Activated CD4-positive, alpha-beta T cell treated with anti-CD3 and anti-CD28 coated beads, Interleukin-2, amount 10 ng/mL, durations not matched to agents 24 days and 14 days (primary cell): ENCODE data around the gene SLC35A3. TPM values are rescaled to one million over a fixed set of nuclear protein-coding genes. Genes with fewer than 3 reads are reported as not detected.

Experiments
- DNase-seq: peaks from one replicate; pipeline ENCODE4 v3.0.0; 2022
- H3K27ac Mint-ChIP-seq: one replicate; pipeline ENCODE4 v1.8.0; 2022; ENCODE audit warnings: mild to moderate bottlenecking, mixed read lengths
- H3K27me3 Mint-ChIP-seq: one replicate; pipeline ENCODE4 v1.8.0; 2022; ENCODE audit warnings: mixed read lengths
- H3K36me3 Mint-ChIP-seq: one replicate; pipeline ENCODE4 v1.8.0; 2022; ENCODE audit warnings: low read depth, mild to moderate bottlenecking, mixed read lengths
- H3K4me1 Mint-ChIP-seq: one replicate; pipeline ENCODE4 v1.8.0; 2021; ENCODE audit warnings: mixed read lengths
- H3K4me3 Mint-ChIP-seq: one replicate; pipeline ENCODE4 v1.8.0; 2022; ENCODE audit warnings: mild to moderate bottlenecking, moderate library complexity, mixed read lengths
- H3K9me3 Mint-ChIP-seq: one replicate; pipeline ENCODE4 v1.8.0; 2021; ENCODE audit warnings: mixed read lengths
- intact Hi-C: fragments of 100-400 bp; cut with micrococcal nuclease; formaldehyde crosslinking; loops from one replicate; pipeline ENCODE4 v1.15.1; 2023
- total RNA-seq: library from RNA; stranded (reverse); gene quantifications from 2 replicates; pipeline ENCODE4 v1.2.3, GENCODE V29; 2022

The SLC35A3 gene
- total RNA-seq, 1 donor from 2014 or later, result 17.4 TPM

DNA sequence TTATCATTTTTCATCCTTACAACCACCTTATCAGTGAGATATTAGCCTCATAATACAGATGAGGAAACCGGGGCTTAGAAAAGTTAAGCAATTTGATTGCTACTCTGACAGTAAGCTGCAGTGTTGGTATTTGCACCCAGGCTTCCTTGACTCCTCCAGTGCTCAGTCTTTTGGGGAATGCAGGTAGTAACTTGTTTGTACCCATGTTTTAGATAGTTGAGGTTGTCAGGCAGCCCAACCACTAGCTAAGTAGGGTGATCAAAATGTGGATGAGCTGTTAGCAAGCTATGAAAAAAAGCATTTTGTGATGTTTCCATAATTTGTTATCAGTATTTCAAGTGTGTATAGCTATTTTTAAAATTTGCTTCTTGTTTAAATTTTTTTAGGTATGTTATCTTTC is 82.1 kb downstream of the SLC35A3 start:
- Mint-ChIP-seq H3K4me1 (peaks cover 33% of the 10 kb centered on the region), H3K36me3 (peaks cover 36% of the 10 kb centered on the region)
- intact Hi-C loops, result loop anchor here (5.0 kb wide), 1 partner anchor 35 kb away; no protein-coding TSS in a partner anchor

DNA sequence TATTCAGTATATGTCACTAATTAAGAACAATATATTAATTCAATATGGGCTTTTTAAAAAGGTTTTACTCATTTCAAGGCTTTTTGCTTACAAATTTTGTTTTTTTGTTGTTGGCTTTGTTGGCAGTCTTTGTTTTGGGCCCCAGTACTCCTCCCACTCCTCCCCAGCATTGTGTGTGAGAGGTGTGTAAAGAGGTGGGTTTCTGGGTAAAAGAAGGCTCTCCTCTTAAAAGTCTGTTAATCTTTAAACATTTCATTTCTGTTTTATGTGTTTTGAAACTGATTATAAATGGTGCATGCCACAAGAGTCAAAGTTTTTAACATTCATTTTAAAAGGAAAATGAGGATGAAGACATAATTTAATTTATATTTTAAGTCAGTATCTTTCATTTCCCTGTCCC is 83.3 kb downstream of the SLC35A3 start:
- intact Hi-C loops, result loop anchor here (5.0 kb wide), 1 partner anchor 34 kb away; no protein-coding TSS in a partner anchor
- H3K27ac Mint-ChIP-seq, result no peak overlapping the region
- no peak overlapping the region for H3K4me3 Mint-ChIP-seq
- no peaks in the 10 kb centered on the region for H3K27me3 Mint-ChIP-seq
- peaks cover 27% of the 10 kb centered on the region for H3K4me1 Mint-ChIP-seq
- H3K36me3 Mint-ChIP-seq, result peaks cover 40% of the 10 kb centered on the region
- DNase-seq, result no peak
- no peaks in the 10 kb centered on the region for H3K9me3 Mint-ChIP-seq

More for the DNA sequence above, 82.1 kb downstream of the SLC35A3 start:
- DNase-seq, result no peak
- H3K4me3 Mint-ChIP-seq, result no peak overlapping the region
- no peaks in the 10 kb centered on the region for H3K27me3 Mint-ChIP-seq
- H3K27ac Mint-ChIP-seq, result no peak overlapping the region
- H3K9me3 Mint-ChIP-seq, result no peaks in the 10 kb centered on the region

DNA sequence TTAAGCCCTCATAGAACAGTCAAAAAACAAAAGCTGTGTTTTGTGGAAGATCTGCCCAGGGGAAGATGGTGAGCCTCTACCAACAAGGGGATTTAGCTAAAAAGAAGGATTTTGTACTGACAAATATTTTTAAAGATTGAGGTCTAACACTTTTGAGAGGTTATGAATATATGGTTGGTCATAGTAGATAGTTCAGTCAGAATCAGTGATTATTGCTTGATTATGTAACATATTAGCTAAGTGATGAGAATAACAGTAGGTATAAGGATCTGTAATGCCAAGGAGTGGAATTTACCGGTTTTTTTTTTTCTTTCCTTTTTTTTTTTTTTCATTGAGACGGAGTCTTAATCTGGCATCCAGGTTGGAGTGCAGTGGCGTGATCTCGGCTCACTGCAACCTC is 83.9 kb downstream of the SLC35A3 start:
- H3K27ac Mint-ChIP-seq, result no peak overlapping the region
- peaks cover 22% of the 10 kb centered on the region for H3K4me1 Mint-ChIP-seq
- no peaks in the 10 kb centered on the region for H3K27me3 Mint-ChIP-seq
- H3K9me3 Mint-ChIP-seq, result no peaks in the 10 kb centered on the region
- intact Hi-C loops, result loop anchor here (5.0 kb wide), 1 partner anchor 34 kb away; no protein-coding TSS in a partner anchor
- H3K36me3 Mint-ChIP-seq, result peaks cover 37% of the 10 kb centered on the region
- DNase-seq, result no peak
- no peak overlapping the region for H3K4me3 Mint-ChIP-seq

DNA sequence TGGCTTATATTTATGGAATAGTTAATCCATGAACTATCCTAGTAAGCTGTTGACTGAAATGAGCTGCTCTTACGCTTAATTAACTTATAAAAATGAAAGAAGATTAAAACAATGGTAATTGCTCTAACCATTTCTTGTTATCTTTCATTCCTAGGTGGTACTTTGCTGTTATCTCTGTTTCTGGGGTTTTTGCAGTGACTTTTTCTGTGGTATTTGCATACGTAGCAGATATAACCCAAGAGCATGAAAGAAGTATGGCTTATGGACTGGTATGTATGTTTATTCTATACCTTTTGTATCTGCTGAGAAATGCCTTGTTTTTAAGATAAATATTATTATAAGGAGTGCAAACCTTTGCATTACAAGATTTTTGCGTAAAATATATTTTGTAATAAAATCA is 91.9 kb downstream of the SLC35A3 start:
- Mint-ChIP-seq H3K27ac (no peak overlapping the region), H3K4me3 (no peak overlapping the region), H3K27me3 (no peaks in the 10 kb centered on the region), H3K36me3 (peaks cover 53% of the 10 kb centered on the region), H3K4me1 (peaks cover 16% of the 10 kb centered on the region), H3K9me3 (no peaks in the 10 kb centered on the region)
- intact Hi-C loops, result no loop called here
- no peak for DNase-seq

DNA sequence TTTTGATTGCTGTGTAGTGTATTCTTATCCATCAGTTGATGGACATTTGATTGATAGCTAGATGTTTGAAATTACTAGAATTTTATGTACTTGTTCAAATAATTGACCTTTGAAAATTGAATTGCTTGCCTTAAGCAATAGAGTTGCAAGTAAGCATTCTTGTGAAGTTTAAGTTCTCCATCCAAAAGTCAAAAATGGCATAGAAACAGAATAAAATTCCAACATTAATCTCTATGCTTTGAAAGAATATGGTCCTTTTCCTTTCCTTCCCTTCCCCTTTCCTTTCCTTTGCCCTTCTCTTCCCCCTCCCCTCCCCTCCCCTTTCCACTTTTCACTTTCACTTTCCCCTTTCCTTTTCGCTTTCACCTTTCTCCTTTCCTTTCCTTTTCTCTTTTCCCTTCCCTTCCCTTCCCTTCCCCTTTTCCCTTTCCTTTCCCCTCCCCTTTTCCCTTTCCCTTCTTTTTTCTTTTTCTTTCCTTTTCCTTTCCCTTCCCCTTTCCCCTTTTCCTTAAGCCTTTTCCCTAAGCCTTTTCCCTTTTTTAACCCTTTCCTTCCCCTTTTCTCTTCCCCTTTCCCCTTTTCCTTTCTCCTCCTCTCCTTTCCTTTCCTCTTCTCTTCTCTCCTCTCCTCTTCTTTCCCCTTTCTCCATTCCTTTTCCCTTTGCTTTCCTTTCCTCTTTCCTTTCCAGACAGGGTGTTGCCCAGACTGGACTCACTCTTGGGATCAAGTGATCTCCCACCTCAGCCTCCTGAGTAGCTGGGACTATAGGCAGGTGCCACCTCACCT is 95.6 kb downstream of the SLC35A3 start:
- no peaks in the 10 kb centered on the region for H3K9me3 Mint-ChIP-seq
- intact Hi-C loops, result no loop called here
- H3K4me3 Mint-ChIP-seq, result no peak overlapping the region
- H3K27me3 Mint-ChIP-seq, result no peaks in the 10 kb centered on the region
- H3K4me1 Mint-ChIP-seq, result peaks cover 21% of the 10 kb centered on the region
- no peak for DNase-seq
- H3K27ac Mint-ChIP-seq, result peak overlapping the region; percentile 68
- H3K36me3 Mint-ChIP-seq, result peaks cover 68% of the 10 kb centered on the region

DNA sequence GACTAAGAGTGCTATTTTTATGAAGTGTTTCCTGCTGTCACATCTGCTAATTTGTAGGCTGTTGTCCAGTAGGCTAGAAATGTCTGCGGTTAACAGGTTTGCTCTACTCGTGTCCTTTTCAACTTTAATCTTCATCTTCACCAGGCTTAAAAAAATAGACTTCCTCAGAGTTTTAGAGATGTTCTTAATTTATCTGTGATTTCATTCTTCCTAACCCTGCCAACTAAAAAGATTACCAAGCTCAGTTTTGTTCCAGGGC is 96.1 kb downstream of the SLC35A3 start:
- Mint-ChIP-seq H3K36me3 (peaks cover 67% of the 10 kb centered on the region), H3K27me3 (no peaks in the 10 kb centered on the region), H3K4me3 (no peak overlapping the region), H3K27ac (peak overlapping the region; percentile 68), H3K4me1 (peaks cover 19% of the 10 kb centered on the region), H3K9me3 (no peaks in the 10 kb centered on the region)
- intact Hi-C loops, result no loop called here
- DNase-seq, result no peak

DNA sequence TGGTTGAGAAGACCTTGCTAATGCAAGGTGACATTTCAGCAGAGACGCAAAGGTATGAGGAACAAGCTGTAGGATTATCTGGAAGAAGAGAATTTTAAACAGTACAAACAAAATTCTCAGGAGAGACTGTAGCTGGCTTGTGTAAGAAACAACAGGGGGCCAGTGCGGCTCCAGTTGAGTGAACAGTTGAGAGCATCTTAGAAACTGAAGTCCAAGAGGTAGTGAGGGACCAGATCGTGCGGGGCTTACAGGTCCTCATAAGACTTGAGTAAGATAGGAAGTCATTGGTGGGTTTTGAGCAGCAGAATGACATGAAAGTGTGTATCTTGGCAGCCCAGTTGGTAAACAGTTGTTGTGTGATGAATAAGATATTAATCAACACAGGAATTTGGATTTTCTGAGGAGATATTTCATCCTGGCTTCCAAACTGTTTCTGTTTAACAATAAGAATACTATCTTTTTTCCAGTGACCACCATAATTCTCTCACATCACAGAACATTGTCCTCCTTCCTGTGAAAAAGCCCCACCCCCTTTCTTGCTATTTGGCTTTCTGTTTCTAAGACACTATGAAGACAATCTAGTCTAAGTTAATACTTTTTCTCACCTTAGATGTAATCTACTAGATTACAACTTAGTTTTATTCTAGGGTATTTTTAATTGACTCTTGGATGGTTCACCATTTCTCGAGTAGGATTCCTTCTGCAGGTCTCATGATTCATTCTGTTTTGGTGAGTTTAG is 100.6 kb downstream of the SLC35A3 start:
- no peak for DNase-seq
- intact Hi-C loops, result no loop called here
- Mint-ChIP-seq H3K27ac (peak overlapping the region; percentile 18), H3K4me3 (no peak overlapping the region), H3K9me3 (no peaks in the 10 kb centered on the region), H3K4me1 (peaks cover 18% of the 10 kb centered on the region), H3K27me3 (no peaks in the 10 kb centered on the region), H3K36me3 (peaks cover 72% of the 10 kb centered on the region)

DNA sequence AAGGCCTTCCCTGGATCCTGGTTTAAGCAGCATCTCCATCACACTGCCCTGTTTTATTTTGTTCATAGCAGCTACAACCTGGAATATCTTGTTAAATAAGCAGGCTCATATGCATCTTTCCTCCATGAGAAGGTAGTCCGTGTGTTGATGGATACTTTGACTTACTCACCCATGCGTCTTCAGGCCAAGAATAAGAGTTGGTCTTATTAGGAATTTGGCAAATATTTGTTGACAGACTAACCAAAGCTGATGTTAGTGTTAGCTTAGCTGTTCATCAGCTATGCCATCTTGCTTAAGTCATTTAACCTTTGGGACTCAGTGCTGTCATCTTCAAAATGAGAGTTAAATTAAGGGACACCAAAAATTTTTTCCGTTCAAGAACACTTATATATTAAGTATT is 103.7 kb downstream of the SLC35A3 start:
- Mint-ChIP-seq H3K36me3 (peaks cover 66% of the 10 kb centered on the region), H3K9me3 (no peaks in the 10 kb centered on the region), H3K4me3 (no peak overlapping the region), H3K27ac (no peak overlapping the region), H3K27me3 (no peaks in the 10 kb centered on the region), H3K4me1 (peaks cover 17% of the 10 kb centered on the region)
- DNase-seq, result no peak
- intact Hi-C loops, result no loop called here

DNA sequence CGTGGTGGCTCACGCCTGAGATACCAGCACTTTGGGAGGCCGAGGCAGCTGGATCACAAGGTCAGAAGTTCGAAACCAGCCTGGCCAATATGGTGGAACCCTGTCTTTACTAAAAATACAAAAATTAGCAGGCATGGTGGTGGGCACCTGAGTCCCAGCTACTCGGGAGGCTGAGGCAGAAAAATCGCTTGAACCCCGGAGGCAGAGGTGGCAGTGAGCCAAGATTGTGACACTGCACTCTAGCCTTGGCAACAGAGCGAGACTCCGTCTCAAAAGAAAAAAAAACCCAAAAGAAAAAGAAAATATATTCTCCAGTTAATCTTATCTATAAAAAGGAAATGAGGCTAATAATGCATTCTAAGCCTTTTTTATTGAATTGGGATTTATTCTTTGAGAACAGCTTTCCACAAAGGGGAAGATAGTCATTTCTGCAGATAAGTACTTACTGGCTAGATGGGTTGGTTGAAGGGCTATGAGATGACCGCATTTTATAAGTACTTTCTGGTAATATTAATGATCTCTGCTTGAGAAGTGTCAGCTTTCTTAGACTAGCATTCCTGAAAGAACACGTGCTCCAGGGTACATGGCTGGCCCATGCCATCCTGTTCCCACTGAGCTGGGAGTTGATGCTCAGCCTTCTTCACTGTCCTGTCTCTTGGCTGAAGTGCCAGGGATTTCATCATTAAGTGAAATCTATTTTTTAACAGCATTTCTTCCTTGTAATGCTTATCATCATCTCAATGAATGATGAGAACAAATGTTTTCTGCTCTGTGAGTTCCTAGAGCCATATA is 105.0 kb downstream of the SLC35A3 start:
- Mint-ChIP-seq H3K4me3 (no peak overlapping the region), H3K4me1 (peaks cover 19% of the 10 kb centered on the region), H3K36me3 (peaks cover 65% of the 10 kb centered on the region), H3K9me3 (no peaks in the 10 kb centered on the region), H3K27me3 (no peaks in the 10 kb centered on the region), H3K27ac (no peak overlapping the region)
- intact Hi-C loops, result no loop called here
- no peak for DNase-seq

DNA sequence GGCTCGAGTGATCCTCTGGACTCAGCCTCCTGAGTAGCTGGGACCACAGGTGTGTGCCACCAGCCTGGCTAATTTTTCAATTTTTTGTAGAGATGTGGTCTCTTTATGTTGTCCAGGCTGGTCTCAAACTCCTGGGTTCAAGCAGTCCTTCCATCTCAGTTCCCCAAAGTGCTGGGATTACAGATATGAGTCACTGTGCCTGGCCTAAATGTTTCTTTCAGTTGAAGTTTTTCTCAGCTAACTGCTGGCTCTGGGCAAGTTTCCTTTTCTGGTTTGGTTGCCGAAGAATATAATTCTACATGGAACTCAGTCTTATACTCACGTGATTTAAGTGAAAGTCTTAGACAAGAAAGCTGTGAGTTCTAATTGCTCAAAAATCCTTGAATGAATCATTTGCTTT is 106.0 kb downstream of the SLC35A3 start:
- no peaks in the 10 kb centered on the region for H3K27me3 Mint-ChIP-seq
- DNase-seq, result no peak
- peaks cover 63% of the 10 kb centered on the region for H3K36me3 Mint-ChIP-seq
- H3K9me3 Mint-ChIP-seq, result no peaks in the 10 kb centered on the region
- no peak overlapping the region for H3K4me3 Mint-ChIP-seq
- H3K27ac Mint-ChIP-seq, result no peak overlapping the region
- intact Hi-C loops, result no loop called here
- peaks cover 14% of the 10 kb centered on the region for H3K4me1 Mint-ChIP-seq

DNA sequence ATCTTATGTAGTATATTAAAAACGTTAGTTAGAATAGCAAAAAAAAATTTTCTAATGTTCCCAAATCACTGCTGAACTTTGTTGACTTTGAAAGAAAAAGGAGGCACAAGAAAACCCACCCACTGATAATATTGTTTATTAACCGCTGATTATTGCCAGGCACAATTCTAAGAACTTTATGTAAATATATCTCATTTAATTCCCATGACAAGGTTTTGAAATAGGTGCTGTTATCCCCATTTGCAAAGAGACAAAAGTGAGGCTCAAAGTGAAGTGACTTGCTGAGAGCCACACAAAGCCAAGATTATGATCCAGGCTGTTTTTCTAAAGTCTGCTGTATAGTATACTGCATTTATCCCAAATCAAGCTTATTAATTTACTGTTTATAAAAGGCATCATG is 106.5 kb downstream of the SLC35A3 start:
- Mint-ChIP-seq H3K4me3 (no peak overlapping the region), H3K9me3 (no peaks in the 10 kb centered on the region), H3K27ac (no peak overlapping the region), H3K27me3 (no peaks in the 10 kb centered on the region), H3K36me3 (peaks cover 60% of the 10 kb centered on the region), H3K4me1 (peaks cover 12% of the 10 kb centered on the region)
- no peak for DNase-seq
- intact Hi-C loops, result no loop called here

DNA sequence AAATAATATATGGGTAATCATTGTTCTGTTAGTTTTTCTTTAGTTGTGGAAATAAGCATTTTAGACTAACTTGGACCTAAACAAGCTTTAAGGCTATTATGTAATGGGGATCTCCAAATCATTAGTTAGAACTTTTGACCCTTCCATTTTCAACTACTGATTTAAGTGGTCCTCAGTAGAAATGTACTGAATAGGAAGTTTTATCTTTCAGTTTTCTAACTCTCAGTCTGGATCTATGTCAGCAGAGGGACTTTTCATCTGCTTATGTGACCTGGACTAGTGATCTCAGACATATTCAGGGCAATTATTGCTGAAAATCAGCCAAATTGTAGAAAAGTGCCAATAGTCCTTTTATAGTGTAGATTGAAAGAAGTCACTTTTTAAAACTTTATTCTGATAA is 106.9 kb downstream of the SLC35A3 start:
- no peak for DNase-seq
- Mint-ChIP-seq H3K4me3 (no peak overlapping the region), H3K36me3 (peaks cover 58% of the 10 kb centered on the region)

DNA sequence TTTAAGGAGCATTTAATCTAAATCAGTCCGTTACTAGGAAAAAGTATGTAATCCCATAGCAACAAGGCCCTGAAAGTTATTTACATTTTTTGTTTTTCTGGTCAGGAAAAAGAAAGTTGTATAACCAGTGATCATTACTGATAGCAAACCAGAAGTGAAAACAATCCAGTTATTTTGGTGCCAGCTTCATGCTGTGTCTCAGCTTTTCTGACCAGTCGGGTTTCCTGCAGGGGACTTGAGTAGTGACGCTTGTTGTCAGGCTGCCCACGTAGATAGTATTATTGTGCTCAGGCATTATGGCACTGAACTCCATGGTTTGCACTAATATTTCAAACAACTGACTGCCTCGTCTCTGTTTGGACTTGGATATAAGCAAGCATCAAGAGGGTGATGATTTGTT is 107.7 kb downstream of the SLC35A3 start:
- H3K36me3 Mint-ChIP-seq, result peaks cover 56% of the 10 kb centered on the region
- H3K9me3 Mint-ChIP-seq, result no peaks in the 10 kb centered on the region
- intact Hi-C loops, result no loop called here
- H3K27ac Mint-ChIP-seq, result no peak overlapping the region
- no peak overlapping the region for H3K4me3 Mint-ChIP-seq
- peaks cover 9% of the 10 kb centered on the region for H3K4me1 Mint-ChIP-seq
- DNase-seq, result no peak
- H3K27me3 Mint-ChIP-seq, result no peaks in the 10 kb centered on the region

More for the DNA sequence above, 106.9 kb downstream of the SLC35A3 start:
- no peak overlapping the region for H3K27ac Mint-ChIP-seq
- H3K4me1 Mint-ChIP-seq, result peaks cover 12% of the 10 kb centered on the region
- no peaks in the 10 kb centered on the region for H3K27me3 Mint-ChIP-seq
- intact Hi-C loops, result no loop called here
- no peaks in the 10 kb centered on the region for H3K9me3 Mint-ChIP-seq

DNA sequence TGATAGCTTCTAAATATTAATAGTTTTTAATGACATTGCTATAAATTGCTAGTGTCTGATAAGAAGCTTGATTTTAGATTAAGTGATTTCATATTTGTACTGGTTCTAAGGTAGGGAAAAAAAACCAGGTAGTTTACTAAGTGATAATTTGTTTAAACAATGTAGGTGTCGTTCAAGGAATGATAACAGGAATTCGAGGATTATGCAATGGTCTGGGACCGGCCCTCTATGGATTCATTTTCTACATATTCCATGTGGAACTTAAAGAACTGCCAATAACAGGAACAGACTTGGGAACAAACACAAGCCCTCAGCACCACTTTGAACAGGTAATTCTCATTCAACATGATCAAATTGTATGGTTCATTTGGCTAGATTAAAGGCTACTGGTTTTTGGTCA is 110.5 kb downstream of the SLC35A3 start:
- no peak overlapping the region for H3K4me3 Mint-ChIP-seq
- H3K4me1 Mint-ChIP-seq, result peaks cover 5% of the 10 kb centered on the region
- no peaks in the 10 kb centered on the region for H3K9me3 Mint-ChIP-seq
- no peaks in the 10 kb centered on the region for H3K27me3 Mint-ChIP-seq
- DNase-seq, result no peak
- intact Hi-C loops, result no loop called here
- H3K36me3 Mint-ChIP-seq, result peaks cover 39% of the 10 kb centered on the region
- no peak overlapping the region for H3K27ac Mint-ChIP-seq
